Activated CD8-positive, alpha-beta T cell treated with anti-CD3 and anti-CD28 coated beads for 36 hours (primary cell): ENCODE data around the gene RICTOR. TPM values are rescaled to one million over a fixed set of nuclear protein-coding genes. Genes with fewer than 3 reads are reported as not detected.

Experiments used
- ATAC-seq: fragments of 200-7000 bp; cut with Tn5 transposase; one replicate; pipeline ENCODE4 v1.10.0; 2021; ENCODE audit warnings: mild to moderate bottlenecking, moderate library complexity
- CTCF ChIA-PET: fragments of 350-600 bp; sonication (Branson Sonifier 250); formaldehyde crosslinking; loops from one replicate; lab custom pipeline; 2021; ENCODE audit warnings: antibody characterized with exemption; lab: Charles Lee
- POLR2A ChIA-PET: fragments of 350-600 bp; sonication (Branson Sonifier 250); formaldehyde crosslinking; loops from one replicate; lab custom pipeline; 2021; ENCODE audit warnings: antibody characterized with exemption; lab: Charles Lee
- DNase-seq: peaks from one replicate; pipeline ENCODE4 v3.0.0-alpha.2; 2020
- H3K27ac Mint-ChIP-seq: one replicate; pipeline ENCODE4 v1.8.0; 2021; ENCODE audit warnings: mild to moderate bottlenecking, mixed read lengths
- H3K27me3 Mint-ChIP-seq: one replicate; pipeline ENCODE4 v1.8.0; 2021; ENCODE audit warnings: mixed read lengths
- H3K36me3 Mint-ChIP-seq: one replicate; pipeline ENCODE4 v1.8.0; 2021; ENCODE audit warnings: low read depth, mixed read lengths
- H3K4me1 Mint-ChIP-seq: one replicate; pipeline ENCODE4 v1.8.0; 2021; ENCODE audit warnings: low read depth, mixed read lengths
- H3K4me3 Mint-ChIP-seq: one replicate; pipeline ENCODE4 v1.8.0; 2021; ENCODE audit warnings: mild to moderate bottlenecking, moderate library complexity, mixed read lengths
- H3K9me3 Mint-ChIP-seq: one replicate; pipeline ENCODE4 v1.8.0; 2021; ENCODE audit warnings: mixed read lengths
- CTCF ChIP-seq: fragments of 200-600 bp; IDR thresholded peaks from one replicate; pipeline ENCODE4 v1.8.0; 2022; ENCODE audit warnings: antibody characterized with exemption, mild to moderate bottlenecking
- intact Hi-C: fragments of 100-400 bp; cut with micrococcal nuclease; formaldehyde crosslinking; loops from one replicate; pipeline ENCODE4 v1.10.0; 2022
- total RNA-seq, 2 experiments: library from RNA; stranded (reverse); gene quantifications; one replicate each; pipeline ENCODE4 v1.2.3, GENCODE V29; 2021

RICTOR gene
- total RNA-seq, 2 experiments from 2014 or later, result 23.9 to 26.1 TPM

- H3K4me1 Mint-ChIP-seq, result no peaks in the 10 kb centered on the region
- no peaks in the 10 kb centered on the region for H3K27me3 Mint-ChIP-seq
- H3K9me3 Mint-ChIP-seq, result no peaks in the 10 kb centered on the region
- no peak for DNase-seq
- H3K27ac Mint-ChIP-seq, result no peak overlapping the region
- CTCF ChIA-PET, result no interaction called here
- POLR2A ChIA-PET, result no interaction called here
- intact Hi-C loops, result no loop called here
- no peak overlapping the region for H3K4me3 Mint-ChIP-seq
- no peak for TF ChIP-seq CTCF
- ATAC-seq, result no peak
- H3K36me3 Mint-ChIP-seq, result peaks cover 7% of the 10 kb centered on the region
Observed at GRCh38 chr5:38935437-38935836, 138.8 kb downstream of the RICTOR start.

- H3K36me3 Mint-ChIP-seq, result peaks cover 5% of the 10 kb centered on the region
- ChIA-PET CTCF (interaction anchor here (2.5 kb wide), 1 partner anchor 10 kb away, joined by 23 read pairs; no protein-coding TSS in a partner anchor), POLR2A (no interaction called here)
- ATAC-seq (no peak), DNase-seq (no peak)
- no peak overlapping the region for H3K27ac Mint-ChIP-seq
- no peaks in the 10 kb centered on the region for H3K9me3 Mint-ChIP-seq
- H3K4me3 Mint-ChIP-seq, result no peak overlapping the region
- H3K27me3 Mint-ChIP-seq, result no peaks in the 10 kb centered on the region
- no peaks in the 10 kb centered on the region for H3K4me1 Mint-ChIP-seq
- intact Hi-C loops, result no loop called here
- TF ChIP-seq CTCF, result no peak
Observed at GRCh38 chr5:38932854-38933408, 141.3 kb downstream of the RICTOR start.

- Mint-ChIP-seq H3K4me1 (no peaks in the 10 kb centered on the region), H3K36me3 (peaks cover 3% of the 10 kb centered on the region), H3K9me3 (no peaks in the 10 kb centered on the region), H3K27me3 (no peaks in the 10 kb centered on the region), H3K4me3 (no peak overlapping the region), H3K27ac (no peak overlapping the region)
- ChIA-PET POLR2A (no interaction called here), CTCF (interaction anchor here (2.5 kb wide), 1 partner anchor 9 kb away, joined by 23 read pairs; no protein-coding TSS in a partner anchor)
- no peak for TF ChIP-seq CTCF
- ATAC-seq (no peak), DNase-seq (no peak)
- intact Hi-C loops, result no loop called here
Observed at GRCh38 chr5:38931731-38932130, 142.5 kb downstream of the RICTOR start.

GRCh38 chr5:38929838-38930237, 144.4 kb downstream of the RICTOR start:
- Mint-ChIP-seq H3K4me1 (no peaks in the 10 kb centered on the region), H3K27ac (no peak overlapping the region), H3K4me3 (no peak overlapping the region), H3K27me3 (peaks cover 10% of the 10 kb centered on the region), H3K36me3 (no peaks in the 10 kb centered on the region), H3K9me3 (no peaks in the 10 kb centered on the region)
- CTCF ChIA-PET, result interaction anchor here (1.7 kb wide), 1 partner anchor 8 kb away, joined by 7 read pairs; no protein-coding TSS in a partner anchor
- no peak for DNase-seq
- intact Hi-C loops, result no loop called here
- ATAC-seq, result no peak
- TF ChIP-seq CTCF, result no peak
- POLR2A ChIA-PET, result no interaction called here

GRCh38 chr5:38927470-38927869, 146.7 kb downstream of the RICTOR start:
- intact Hi-C loops, result no loop called here
- Mint-ChIP-seq H3K27ac (no peak overlapping the region), H3K4me3 (no peak overlapping the region), H3K4me1 (no peaks in the 10 kb centered on the region), H3K36me3 (no peaks in the 10 kb centered on the region), H3K9me3 (no peaks in the 10 kb centered on the region), H3K27me3 (peaks cover 19% of the 10 kb centered on the region)
- POLR2A ChIA-PET, result no interaction called here
- ATAC-seq, result no peak
- TF ChIP-seq CTCF, result no peak
- CTCF ChIA-PET, result no interaction called here
- DNase-seq, result no peak
